HG02571 (cell line): ENCODE results near the gene IL12RB1.
"Not testable (repeated sequence)": the region's sequence is repeated elsewhere in the genome, so short reads cannot be mapped to it uniquely, and the experiment has no call there.

Experiments used
- ATAC-seq: cut with Tn5 transposase; IDR thresholded peaks from one replicate; pipeline ENCODE4 v1.9.1; 2021; ENCODE audit warnings: mild to moderate bottlenecking, moderate library complexity; ENCODE audit not compliant: unreplicated experiment

IL12RB1 gene

GRCh38 chr19:18051887-18052286, 34.8 kb downstream of the IL12RB1 start:
- ATAC-seq, result no peak

- ATAC-seq, result no peak
Observed at GRCh38 chr19:18049385-18049784, 37.3 kb downstream of the IL12RB1 start.

GRCh38 chr19:18046059-18046718, 40.5 kb downstream of the IL12RB1 start:
- ATAC-seq, result no peak

- no peak for ATAC-seq
Observed at GRCh38 chr19:18045307-18046050, 41.3 kb downstream of the IL12RB1 start.

DNA sequence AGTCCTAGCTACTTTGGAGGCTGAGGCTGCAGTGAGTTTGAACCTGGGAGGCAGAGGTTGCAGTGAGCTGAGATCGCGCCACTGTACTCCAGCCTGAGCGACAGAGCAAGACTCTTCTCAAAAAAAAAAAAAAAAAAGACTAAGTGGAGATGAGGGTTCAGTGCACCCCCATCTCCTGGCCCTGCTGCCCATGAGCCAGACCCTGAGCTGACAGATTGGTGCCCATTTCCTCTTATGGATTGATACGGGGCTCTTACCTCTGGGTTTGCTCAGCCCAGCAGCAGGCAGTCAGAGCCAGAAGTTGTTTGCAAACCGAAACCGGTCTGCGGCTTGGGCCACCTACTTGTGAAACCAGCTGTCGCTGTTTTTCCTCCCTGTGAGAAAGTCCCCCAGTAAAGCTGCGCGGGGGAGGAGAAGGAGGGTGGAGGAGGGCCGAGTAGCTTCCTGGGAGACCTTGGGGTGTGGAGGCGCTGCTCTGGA, 41.9 kb downstream of the IL12RB1 start:
- peak; percentile 80 for ATAC-seq

DNA sequence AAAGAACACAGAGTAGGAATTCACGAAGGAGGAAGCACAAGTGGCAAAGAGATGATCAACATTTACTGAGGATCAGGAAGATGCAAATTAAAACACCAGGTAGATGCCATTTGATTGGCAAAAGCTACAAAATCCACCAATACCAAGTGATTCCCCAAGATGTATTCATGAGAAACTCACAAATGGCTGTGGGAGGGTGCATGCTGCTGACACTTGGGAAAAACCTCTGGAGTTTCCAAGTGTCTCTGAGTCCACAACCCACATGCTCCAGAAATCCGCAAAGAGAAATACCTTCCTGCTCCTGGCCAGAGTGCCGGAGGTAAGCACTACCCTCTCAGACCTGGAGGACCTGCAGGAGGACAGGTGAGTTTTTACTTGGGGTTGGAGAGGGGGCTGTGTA, 43.1 kb downstream of the IL12RB1 start:
- ATAC-seq, result no peak

GRCh38 chr19:18041054-18041453, 45.7 kb downstream of the IL12RB1 start:
- ATAC-seq, result no peak

GRCh38 chr19:18032102-18032501, 54.6 kb downstream of the IL12RB1 start:
- ATAC-seq, result not testable (repeated sequence)

DNA sequence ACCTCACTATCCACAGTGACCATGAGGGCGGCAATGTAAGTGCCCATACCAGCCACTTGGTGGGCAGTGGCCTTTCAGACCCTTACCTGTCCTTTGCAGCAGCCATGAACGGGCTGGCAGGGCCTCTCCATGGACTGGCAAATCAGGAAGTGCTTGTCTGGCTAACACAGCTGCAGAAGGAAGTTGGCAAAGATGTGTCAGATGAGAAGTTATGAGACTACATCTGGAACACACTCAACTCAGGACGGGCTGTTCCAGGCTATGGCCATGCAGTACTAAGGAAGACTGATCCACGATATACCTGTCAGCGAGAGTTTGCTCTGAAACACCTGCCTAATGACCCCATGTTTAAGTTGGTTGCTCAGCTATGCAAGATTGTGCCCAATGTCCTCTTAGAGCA, 55.3 kb downstream of the IL12RB1 start:
- not testable (repeated sequence) for ATAC-seq

DNA sequence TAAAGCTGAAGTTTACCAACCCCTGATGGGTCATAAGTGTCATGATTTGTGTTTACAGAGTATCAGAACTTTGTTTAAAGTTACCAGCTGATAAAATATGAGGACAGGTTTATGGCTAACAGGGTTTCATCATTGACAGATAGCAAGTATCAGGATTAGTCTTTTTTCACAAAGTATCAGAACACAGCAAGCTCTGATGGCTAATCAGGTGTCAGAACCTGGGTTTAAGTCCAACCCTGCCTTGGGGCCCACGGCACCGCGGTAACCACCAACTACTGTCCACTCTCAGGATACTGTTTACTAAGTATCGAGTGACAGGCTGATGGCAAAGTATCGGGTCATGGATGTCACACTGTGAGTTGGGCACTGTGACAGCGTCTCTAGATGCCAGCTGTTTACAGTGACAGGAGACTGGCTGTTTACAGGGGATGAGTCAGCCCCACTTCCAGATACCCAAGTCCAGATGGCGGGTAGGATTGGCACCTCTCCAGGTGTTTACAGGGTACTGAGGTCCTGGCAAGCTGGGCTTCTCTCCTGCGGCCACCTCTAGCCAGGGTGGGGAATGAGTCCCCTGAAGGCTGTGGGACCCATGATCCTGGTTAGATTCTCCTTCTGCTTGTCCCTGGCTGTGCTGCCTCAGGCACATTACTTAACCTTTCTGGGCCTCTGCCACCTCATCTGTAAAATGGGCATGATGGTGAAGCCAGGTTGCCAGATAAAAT, 57.0 kb downstream of the IL12RB1 start:
- no peak for ATAC-seq

DNA sequence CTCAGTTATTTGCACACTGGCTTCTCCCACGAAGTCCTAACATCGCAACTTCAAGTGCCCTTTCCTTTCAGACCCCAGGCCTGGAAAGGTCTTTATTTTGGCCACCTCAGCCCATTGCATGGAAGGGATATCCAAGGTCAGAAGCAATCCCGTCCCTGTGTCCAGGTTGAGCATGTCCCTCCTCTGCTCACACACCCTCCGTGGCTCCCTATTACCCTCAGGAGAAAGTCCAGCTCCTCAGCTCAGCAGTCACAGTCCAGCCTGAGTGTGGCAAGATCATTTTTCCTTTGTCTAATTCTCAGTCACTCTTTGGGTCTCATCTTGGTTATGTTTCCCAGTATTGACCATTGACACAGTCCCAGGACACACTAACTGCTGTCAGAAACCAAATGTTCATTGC, 59.6 kb downstream of the IL12RB1 start:
- ATAC-seq, result no peak

GRCh38 chr19:18023622-18024251, 63.0 kb downstream of the IL12RB1 start:
- no peak for ATAC-seq

- ATAC-seq, result no peak
Observed at GRCh38 chr19:18021121-18021755, 65.5 kb downstream of the IL12RB1 start.

GRCh38 chr19:18020212-18021085, 66.3 kb downstream of the IL12RB1 start:
- no peak for ATAC-seq

DNA sequence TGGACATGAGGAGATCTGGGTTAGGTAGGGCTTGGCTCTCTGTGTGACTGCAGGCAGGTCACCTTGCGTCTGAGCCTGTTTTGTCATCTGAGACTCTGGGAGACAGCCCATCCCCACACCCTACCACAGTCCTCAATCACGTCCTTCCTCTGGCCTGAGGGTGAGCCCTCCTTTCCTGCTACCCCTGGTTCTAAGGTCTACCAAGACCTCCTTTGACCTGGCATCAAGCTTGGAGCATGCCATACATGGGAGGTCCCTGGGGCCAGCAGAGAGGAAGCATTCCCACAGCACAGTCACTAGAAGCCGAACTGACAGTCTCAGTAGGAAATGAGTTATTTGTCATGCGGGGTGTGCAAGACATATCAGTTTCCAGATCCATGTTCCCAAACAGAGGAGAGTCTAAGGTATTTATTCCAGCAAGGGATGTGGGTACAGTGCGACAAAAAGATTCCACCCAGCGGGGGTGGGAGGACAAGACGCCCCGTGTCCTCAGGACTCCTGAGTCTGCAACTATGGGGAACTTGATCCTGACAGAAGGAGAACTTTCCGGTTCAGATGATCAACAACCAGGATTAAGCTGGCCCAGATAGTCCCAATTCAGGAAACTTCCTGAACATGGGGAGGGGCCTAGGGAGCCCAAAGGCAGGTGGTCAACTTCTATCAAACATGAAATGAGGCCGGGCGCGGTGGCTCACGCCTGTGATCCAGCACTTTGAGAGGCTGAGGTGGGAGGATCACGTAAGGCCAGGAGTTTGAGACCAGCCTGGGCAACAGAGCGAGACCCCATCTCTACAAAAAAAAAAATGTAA, 69.3 kb downstream of the IL12RB1 start:
- no peak for ATAC-seq

- no peak for ATAC-seq
Observed at GRCh38 chr19:18016209-18016910, 70.4 kb downstream of the IL12RB1 start.

DNA sequence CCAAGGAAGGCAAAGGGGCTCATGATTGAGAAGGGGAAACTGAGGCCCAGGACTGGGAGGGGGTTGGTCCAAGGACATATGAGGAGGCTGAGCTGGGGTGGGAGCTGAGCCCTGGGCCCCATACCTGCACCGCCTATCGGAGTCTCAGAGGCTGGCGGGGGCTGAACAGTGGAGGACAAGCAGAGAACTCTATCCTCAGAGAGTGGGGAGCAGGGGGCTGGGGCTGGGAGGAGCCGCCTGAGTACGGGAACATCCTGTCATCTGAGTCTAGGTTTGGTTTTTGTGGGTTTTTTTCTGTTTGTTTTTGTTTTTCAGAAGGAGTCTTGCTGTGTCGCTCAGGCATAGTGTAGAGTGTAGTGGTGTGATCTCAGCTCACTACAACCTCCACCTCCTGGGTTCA, 72.5 kb downstream of the IL12RB1 start:
- ATAC-seq, result no peak
